ENCODE measurements around the gene CERS4.
"Not testable (repeated sequence)": the region's sequence is repeated elsewhere in the genome, so short reads cannot be mapped to it uniquely, and the experiment has no call there.

CERS4 gene, protein sequence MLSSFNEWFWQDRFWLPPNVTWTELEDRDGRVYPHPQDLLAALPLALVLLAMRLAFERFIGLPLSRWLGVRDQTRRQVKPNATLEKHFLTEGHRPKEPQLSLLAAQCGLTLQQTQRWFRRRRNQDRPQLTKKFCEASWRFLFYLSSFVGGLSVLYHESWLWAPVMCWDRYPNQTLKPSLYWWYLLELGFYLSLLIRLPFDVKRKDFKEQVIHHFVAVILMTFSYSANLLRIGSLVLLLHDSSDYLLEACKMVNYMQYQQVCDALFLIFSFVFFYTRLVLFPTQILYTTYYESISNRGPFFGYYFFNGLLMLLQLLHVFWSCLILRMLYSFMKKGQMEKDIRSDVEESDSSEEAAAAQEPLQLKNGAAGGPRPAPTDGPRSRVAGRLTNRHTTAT

GRCh38 chr19:8208922-8209461 lies at the start of gene CERS4:
TSS of gene CERS4 (plus strand) at chr19:8209370. CDS start at chr19:8251077, 41,707 bp downstream.
- no peak for TF ChIP-seq ZNF274 (IDR thresholded peaks at IDR 0.05; ENCODE audit: low read depth, low read length)
- peak within 1 kb of the TSS; percentile 77 for H3K4me3 ChIP-seq (ENCODE audit: low read length)

GRCh38 chr19:8161135-8161646 lies 48.0 kb upstream of the CERS4 start:
- TF ChIP-seq ZNF274 (IDR thresholded peaks at IDR 0.05; ENCODE audit: low read depth, low read length): no peak
- H3K4me3 ChIP-seq (ENCODE audit: low read length): no peak overlapping the region

DNA sequence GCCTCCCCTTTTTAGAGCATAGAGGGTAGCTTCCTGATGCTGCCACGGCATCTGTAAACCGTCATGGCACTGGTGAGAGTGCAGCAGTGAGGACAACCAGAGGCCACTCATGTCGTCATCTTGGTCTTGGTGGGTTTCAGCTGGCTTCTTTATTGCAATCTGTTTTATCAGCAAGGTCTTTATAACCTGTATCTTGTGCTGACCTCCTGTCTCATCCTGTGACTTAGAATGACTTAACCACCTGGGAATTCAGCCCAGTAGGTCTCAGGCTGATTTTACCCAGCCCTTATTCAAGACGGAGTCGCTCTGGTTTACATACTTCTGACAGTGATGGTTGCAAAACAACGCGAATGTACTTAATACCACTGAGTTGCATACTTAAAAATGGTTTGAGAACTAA lies 45.4 kb upstream of the CERS4 start:
- H3K4me3 ChIP-seq (ENCODE audit: low read length): no peak overlapping the region
- no peak for TF ChIP-seq ZNF274 (IDR thresholded peaks at IDR 0.05; ENCODE audit: low read depth, low read length)

DNA sequence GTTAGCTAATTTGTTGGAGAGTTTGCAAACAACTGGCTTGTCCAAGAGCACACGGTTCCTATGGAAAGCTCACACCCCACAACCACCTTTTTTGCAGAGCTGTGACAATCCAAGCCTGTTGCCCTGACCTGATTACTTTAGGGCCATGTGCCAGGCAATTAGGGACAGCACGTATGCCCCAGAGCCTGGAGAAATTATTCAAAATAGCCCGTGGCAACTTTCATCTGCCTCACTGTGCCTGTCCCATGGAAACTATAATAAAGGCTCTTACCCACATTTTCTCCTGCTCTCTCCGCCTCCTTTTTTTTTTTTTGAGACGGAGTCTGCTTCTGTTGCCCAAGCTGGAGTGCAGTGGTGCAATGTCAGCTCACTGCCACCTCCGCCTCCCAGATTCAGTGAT lies 41.2 kb upstream of the CERS4 start:
- no peak overlapping the region for H3K4me3 ChIP-seq (ENCODE audit: low read length)
- no peak for TF ChIP-seq ZNF274 (IDR thresholded peaks at IDR 0.05; ENCODE audit: low read depth, low read length)

GRCh38 chr19:8168537-8168936 lies 40.6 kb upstream of the CERS4 start:
- TF ChIP-seq ZNF274 (IDR thresholded peaks at IDR 0.05; ENCODE audit: low read depth, low read length): no peak

GRCh38 chr19:8174706-8175105 lies 34.5 kb upstream of the CERS4 start:
- no peak for TF ChIP-seq ZNF274 (IDR thresholded peaks at IDR 0.05; ENCODE audit: low read depth, low read length)
- no peak overlapping the region for H3K4me3 ChIP-seq (ENCODE audit: low read length)

More at GRCh38 chr19:8168537-8168936, 40.6 kb upstream of the CERS4 start:
- H3K4me3 ChIP-seq (ENCODE audit: low read length): no peak overlapping the region

DNA sequence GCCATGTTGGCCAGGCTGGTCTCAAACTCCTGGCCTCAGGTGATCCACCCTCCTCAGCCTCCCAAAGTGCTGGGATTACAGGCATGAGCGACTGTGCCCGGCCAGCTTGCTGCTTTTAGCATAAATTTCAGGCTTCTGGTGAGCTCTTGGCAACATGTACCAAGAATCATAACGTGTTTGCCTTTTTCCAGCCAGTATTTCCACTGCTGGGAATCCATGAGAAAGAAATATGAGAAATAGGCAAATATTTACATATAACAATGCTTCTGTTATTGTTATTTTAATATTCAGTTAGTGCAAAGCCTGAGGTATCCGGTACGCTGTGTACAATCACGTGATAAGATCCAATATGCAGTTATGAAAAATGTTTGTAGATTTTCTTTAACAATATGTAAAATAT lies 29.2 kb upstream of the CERS4 start:
- no peak overlapping the region for H3K4me3 ChIP-seq (ENCODE audit: low read length)
- TF ChIP-seq ZNF274 (IDR thresholded peaks at IDR 0.05; ENCODE audit: low read depth, low read length): no peak

GRCh38 chr19:8184274-8184673 lies 24.9 kb upstream of the CERS4 start:
- no peak overlapping the region for H3K4me3 ChIP-seq (ENCODE audit: low read length)
- TF ChIP-seq ZNF274 (IDR thresholded peaks at IDR 0.05; ENCODE audit: low read depth, low read length): no peak

DNA sequence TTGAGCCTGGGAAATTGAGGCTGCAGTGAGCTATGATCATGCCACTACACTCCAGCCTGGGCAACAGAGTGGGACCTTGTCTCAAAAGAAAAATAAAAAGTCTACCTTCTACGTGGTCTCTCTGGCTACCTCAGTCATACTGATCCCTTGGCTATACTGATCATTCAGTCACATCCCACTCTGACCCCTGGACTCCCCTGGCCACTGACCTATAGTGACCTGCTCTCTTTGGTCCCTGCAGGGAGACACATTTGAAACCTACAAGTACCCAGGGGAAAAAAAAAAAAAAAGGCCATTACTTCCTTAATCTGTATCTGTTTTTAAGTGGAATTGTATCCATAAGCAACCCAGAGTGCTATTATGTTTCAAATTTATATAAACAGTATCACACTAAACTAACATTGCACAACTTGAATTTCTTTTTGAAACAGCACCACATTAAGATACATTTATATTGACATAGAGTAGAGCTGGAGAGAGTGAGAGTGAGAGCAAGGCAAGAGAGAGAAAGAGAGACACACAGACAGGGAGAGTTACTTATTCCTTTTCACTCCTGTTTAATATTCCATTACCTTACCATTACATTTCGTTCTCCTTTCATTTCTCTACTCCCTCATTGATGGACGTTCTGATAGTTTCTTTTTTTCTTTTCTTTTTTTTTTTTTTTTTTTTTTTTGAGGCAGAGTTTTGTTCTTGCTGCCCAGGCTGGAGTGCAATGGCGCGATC lies 23.7 kb upstream of the CERS4 start:
- TF ChIP-seq ZNF274 (IDR thresholded peaks at IDR 0.05; ENCODE audit: low read depth, low read length): no peak
- no peak overlapping the region for H3K4me3 ChIP-seq (ENCODE audit: low read length)

DNA sequence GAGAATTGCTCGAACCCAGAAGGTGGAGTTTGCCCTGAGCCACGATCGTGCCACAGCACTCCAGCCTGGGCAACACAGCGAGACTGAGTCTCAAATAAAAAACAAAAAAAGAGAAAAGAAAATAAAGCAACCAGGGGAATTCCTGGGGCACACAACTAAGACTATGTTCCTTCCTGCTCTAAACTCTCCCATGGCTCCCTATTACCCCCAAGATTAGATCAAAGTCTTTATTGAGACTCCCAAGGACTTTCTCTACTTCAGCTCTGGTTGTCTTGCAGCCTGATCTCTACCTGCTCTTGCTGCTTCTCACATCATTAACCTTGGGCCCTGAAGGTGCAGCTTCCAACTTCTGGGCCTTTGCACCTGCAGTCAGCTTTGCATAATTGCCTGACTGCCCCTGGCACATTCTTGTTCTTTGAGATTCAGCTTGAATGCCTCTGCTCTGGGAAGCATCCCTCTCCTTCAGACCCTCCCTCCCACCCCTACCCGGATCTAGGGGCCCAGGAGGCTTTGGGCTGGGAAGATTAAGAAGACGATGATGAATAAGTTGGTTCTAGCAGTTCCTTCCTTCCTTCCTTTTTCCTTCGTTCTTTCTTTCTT lies 16.8 kb upstream of the CERS4 start:
- TF ChIP-seq ZNF274 (IDR thresholded peaks at IDR 0.05; ENCODE audit: low read depth, low read length): no peak

GRCh38 chr19:8194528-8195267 lies 14.5 kb upstream of the CERS4 start:
- no peak for TF ChIP-seq ZNF274 (IDR thresholded peaks at IDR 0.05; ENCODE audit: low read depth, low read length)
- H3K4me3 ChIP-seq (ENCODE audit: low read length): peak overlapping the region; percentile 21; the same call in 1 of the 2 replicates

More for the DNA sequence above, 16.8 kb upstream of the CERS4 start:
- H3K4me3 ChIP-seq (ENCODE audit: low read length): no peak overlapping the region

DNA sequence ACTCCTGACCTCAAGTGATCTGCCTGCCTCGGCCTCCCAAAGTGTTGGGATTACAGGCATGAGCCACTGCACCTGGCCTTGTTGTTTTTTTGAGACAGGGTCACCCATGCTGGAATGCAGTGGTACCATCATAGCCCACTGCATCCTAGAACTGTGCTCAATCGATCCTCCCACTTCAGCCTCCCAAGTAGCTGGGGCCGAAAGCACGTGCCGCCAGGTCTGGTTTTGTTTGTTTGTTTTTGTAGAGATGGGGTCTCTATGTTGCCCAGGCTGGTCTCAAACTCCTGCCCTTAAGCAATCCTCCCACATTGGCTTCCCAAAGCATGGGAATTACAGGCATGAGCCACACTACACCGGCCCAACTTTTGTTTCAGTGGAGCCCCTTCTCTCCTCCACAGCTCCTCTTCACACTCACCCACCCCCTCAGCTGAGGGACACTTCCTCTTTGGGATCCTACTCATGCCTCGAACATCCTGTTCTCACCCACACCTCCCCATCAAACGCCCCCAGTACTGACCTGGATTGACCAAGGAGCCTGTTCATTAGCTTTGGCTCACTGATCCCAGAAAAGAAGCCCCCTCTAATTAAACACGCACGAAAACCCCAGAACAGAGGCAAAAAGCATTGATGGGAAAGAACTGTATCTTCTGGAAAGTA lies 12.8 kb upstream of the CERS4 start:
- no peak overlapping the region for H3K4me3 ChIP-seq (ENCODE audit: low read length)

GRCh38 chr19:8203288-8204120 lies 5.7 kb upstream of the CERS4 start:
- H3K4me3 ChIP-seq (ENCODE audit: low read length): not testable (repeated sequence)

More for the DNA sequence above, 12.8 kb upstream of the CERS4 start:
- no peak for TF ChIP-seq ZNF274 (IDR thresholded peaks at IDR 0.05; ENCODE audit: low read depth, low read length)
